Measurements from ENCODE around the gene CALML5. TPM values are rescaled to one million over a fixed set of nuclear protein-coding genes. Genes with fewer than 3 reads are reported as not detected.

CALML5 gene
- total and polyA plus RNA-seq, 8 donors, result not detected

DNA sequence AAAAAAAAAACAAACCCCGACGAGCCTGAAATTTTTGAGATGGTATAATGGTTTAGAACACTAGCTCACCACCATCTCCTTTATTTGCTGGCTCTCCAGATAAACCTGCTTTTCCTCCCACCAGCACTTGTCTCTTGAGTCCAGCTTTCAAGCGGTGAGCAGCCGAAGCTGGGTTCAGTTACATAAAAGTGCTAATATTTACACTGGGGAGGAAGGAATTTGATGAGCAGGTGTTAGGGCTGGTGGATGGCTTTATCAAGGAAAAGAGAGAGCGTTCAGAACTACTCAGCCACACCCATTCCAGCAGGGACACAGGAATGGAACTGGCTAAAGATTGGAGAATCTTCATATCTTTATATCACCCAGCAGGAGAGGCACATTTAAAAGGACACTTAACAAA is 18.8 kb upstream of the CALML5 start:
- no peak for FAIRE-seq
- H3K27ac ChIP-seq, result peak overlapping the region in 1 of 4 donors; percentile 16

DNA sequence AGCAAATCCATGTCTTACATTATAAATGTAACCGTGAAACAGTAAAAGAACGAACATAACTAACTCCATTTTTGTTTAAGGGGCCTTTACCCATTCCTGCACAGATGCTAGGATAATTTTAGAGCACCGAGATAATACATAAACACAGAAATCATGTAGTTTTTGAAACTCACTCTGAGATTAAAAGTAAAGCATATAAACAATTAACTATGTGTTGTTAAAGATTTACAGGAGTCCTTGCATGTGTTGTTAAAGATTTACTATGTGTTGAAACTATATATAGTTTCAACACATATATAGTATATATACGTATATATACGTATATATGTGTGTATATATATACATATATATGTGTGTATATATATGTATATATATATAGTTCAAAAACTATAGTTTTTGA is 18.2 kb upstream of the CALML5 start:
- no peaks in the 10 kb centered on the region for H3K9me3 ChIP-seq
- FAIRE-seq (peak; percentile 78), ATAC-seq (no peak), DNase-seq (no peak)
- H3K27me3 ChIP-seq, result no peaks in the 10 kb centered on the region
- TF ChIP-seq, protein P1, sequence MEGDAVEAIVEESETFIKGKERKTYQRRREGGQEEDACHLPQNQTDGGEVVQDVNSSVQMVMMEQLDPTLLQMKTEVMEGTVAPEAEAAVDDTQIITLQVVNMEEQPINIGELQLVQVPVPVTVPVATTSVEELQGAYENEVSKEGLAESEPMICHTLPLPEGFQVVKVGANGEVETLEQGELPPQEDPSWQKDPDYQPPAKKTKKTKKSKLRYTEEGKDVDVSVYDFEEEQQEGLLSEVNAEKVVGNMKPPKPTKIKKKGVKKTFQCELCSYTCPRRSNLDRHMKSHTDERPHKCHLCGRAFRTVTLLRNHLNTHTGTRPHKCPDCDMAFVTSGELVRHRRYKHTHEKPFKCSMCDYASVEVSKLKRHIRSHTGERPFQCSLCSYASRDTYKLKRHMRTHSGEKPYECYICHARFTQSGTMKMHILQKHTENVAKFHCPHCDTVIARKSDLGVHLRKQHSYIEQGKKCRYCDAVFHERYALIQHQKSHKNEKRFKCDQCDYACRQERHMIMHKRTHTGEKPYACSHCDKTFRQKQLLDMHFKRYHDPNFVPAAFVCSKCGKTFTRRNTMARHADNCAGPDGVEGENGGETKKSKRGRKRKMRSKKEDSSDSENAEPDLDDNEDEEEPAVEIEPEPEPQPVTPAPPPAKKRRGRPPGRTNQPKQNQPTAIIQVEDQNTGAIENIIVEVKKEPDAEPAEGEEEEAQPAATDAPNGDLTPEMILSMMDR (IDR thresholded peaks at IDR 0.05), result no peak
- 35 to 44% methylated on average over 5 of the region's 5 CpGs for WGBS, 2 donors
- intact Hi-C loops (cut with DNase I), result no loop called here
- no peak overlapping the region for H3K27ac ChIP-seq
- H3K4me1 ChIP-seq, result peaks cover 0 to 8% (median 5%) of the 10 kb centered on the region in 3 donors
- no peaks in the 10 kb centered on the region for H3K36me3 ChIP-seq
- H3K4me3 ChIP-seq, result no peak overlapping the region

More for the DNA sequence above, 18.8 kb upstream of the CALML5 start:
- Histone ChIP-seq H3K4me1 (peaks cover 0 to 8% (median 5%) of the 10 kb centered on the region in 3 donors), H3K36me3 (no peaks in the 10 kb centered on the region), H3K27me3 (no peaks in the 10 kb centered on the region), H3K4me3 (no peak overlapping the region), H3K9me3 (no peaks in the 10 kb centered on the region)
- intact Hi-C loops (cut with DNase I), result no loop called here
- TF ChIP-seq, protein P1 (IDR thresholded peaks at IDR 0.05), result no peak
- no peak for DNase-seq
- 16 to 17% methylated on average over 5 of the region's 5 CpGs for WGBS, 2 donors
- ATAC-seq, result peak in 2 of 4 donors; percentile 73 to 75

- Histone ChIP-seq H3K4me3 (no peak overlapping the region), H3K27ac (no peak overlapping the region), H3K36me3 (no peaks in the 10 kb centered on the region), H3K27me3 (no peaks in the 10 kb centered on the region), H3K9me3 (no peaks in the 10 kb centered on the region), H3K4me1 (peaks cover 0 to 8% (median 5%) of the 10 kb centered on the region in 3 donors)
- DNase-seq (peak in 1 of 6 donors; percentile 25), ATAC-seq (no peak), FAIRE-seq (no peak)
- intact Hi-C loops (cut with DNase I), result no loop called here
- TF ChIP-seq, protein P1 (IDR thresholded peaks at IDR 0.05), result no peak
- 75 to 83% methylated on average over 10 of the region's 10 CpGs for WGBS, 2 donors
These were observed 16.8 kb upstream of the CALML5 start for GRCh38 chr10:5515948-5516761.

GRCh38 chr10:5514226-5514850 is 15.0 kb upstream of the CALML5 start:
- H3K36me3 ChIP-seq, result no peaks in the 10 kb centered on the region
- 86 to 91% methylated on average over 16 of the region's 16 CpGs for WGBS, 2 donors
- TF ChIP-seq, protein P1 (IDR thresholded peaks at IDR 0.05), result no peak
- DNase-seq (peak in 2 of 6 donors; percentile 26 to 38), FAIRE-seq (no peak), ATAC-seq (no peak)
- no peaks in the 10 kb centered on the region for H3K9me3 ChIP-seq
- no peaks in the 10 kb centered on the region for H3K27me3 ChIP-seq
- no peak overlapping the region for H3K27ac ChIP-seq
- H3K4me3 ChIP-seq, result no peak overlapping the region
- peaks cover 0 to 8% (median 5%) of the 10 kb centered on the region in 3 donors for H3K4me1 ChIP-seq
- intact Hi-C loops (cut with DNase I), result no loop called here

Measured in pancreas (tissue), 10 donors.